ENCODE data around the gene ANKRD28.
"Not testable (repeated sequence)": the region's sequence is repeated elsewhere in the genome, so short reads cannot be mapped to it uniquely, and the experiment has no call there.

The ANKRD28 gene

DNA sequence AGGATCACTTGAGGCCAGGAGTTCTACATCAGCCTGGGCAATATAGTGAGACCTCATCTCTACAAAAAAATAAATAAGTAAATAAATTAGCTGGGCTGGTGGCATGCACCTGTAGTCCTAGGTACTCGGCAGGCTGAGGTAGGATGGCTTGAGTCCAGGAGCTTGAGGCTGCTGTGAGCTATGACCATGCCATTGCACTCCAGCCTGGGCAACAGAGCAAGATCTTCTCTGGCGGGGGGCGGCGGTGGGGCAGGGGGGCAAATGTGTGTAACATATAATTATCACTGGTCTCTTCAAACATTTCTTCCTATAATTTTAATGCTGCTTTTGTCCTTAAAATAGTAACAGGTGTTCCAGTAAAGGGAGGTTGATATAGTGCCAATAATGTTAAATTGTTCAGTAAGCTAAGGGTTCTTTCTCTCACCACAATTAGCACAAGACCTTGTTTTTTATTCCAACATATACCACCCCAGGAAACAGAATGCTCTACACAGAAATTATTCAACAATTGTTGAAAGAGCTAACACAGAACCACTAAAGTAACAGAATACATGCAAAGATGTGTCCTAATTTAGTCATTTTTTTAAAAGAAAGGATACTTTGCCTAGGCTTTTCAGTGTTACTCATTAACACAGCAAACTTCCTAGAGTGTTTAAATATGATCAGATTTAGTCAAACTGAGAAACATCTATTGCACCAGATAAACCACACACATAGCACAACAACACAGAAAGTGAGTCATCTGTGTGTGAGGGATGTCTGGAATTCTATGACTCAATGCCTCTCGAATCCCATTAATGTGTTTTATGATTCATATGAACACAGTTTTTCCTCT lies 29.1 kb downstream of the ANKRD28 start:
- DNase-seq, result no peak

DNA sequence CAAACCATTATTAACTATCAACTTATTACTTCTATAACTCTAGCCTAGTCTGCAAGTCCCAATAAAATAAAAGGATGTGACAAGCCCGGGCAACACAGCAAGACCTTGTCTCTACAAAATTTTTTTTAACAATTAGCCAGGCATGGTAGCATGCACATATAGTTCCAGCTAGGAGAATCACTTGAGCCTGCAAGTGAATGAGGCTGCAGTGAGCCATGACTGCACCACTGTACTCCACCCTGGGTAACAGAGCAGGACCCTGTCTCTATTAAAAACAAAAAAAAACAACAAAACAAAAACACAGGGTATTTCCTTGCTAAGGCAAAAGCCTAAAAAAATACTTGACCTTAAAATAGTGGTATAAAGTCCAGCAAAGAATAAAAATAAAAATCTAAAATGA lies 31.4 kb downstream of the ANKRD28 start:
- DNase-seq, result no peak

DNA sequence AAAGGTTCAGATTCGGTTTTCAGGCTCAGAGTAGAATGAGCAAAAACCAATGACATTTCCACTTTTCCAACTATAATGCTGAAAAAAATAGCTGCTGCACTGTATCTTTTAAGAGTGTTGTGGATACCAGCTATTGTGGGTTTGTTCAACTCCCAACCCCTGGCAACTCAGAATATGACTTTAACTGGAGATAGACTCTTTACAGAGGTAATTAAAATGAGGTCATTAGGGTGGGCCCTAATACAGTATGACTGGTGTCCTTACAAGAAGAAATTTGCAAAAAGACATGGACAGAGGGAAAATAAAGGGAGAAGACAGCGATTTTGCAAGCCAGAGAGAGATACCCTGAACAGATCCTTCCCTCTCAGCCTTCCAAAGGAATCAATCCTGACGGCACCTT lies 39.5 kb downstream of the ANKRD28 start:
- DNase-seq, result no peak

DNA sequence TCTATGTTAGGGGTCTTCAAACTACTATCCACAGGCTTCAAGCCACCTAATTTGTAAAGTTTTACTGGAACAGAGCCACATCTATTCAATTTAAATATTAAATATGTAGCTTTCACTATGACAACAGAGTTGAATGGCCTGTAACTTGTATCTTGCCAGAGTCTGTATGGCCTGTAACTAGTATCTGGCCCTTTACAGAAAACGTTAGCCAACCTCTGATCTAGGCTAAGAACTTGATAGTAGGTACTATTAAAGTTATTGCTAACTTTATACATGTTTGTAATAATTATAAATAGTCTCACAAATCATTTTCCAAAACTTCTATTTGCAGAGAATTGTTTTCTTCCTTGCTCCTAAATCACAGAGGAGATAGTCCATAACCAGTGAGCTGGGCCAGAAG lies 40.0 kb downstream of the ANKRD28 start:
- DNase-seq, result no peak

DNA sequence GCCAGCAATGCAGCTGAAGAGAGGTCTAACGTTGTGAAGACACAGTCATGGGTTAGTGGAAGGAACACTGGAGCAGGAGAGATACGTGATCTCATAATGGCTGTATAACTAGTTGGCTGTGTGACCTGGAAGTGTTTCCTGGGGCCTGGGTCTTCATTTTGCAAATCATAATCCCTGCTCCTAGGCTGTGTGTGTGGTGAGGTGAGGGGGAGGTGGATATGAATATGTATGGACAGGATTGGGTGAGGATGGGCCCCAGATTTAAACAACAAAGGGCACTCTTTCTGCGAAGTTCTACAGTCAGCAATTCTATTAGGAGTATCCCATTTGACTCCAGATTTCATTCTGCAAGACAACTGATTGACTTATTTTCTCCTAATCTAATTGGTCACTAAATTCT lies 41.3 kb downstream of the ANKRD28 start:
- DNase-seq, result no peak

DNA sequence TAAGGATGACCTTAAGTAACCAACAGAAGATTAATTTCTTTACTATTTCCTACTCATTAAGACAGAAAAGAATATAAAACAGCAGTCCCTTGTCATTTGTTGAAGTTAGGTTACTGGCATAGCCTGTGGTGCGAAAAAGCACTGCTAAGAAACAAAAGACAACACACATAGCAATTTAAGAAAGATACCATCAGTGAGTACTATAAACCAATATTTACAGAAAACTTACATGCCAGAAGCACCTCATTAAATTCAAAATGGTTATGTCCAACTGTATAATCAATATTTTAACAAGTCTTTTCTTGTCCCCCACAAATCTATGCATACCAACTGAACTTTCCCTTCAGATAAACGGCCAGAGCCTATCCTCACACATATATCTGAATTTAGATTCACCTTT lies 42.0 kb downstream of the ANKRD28 start:
- no peak for DNase-seq

DNA sequence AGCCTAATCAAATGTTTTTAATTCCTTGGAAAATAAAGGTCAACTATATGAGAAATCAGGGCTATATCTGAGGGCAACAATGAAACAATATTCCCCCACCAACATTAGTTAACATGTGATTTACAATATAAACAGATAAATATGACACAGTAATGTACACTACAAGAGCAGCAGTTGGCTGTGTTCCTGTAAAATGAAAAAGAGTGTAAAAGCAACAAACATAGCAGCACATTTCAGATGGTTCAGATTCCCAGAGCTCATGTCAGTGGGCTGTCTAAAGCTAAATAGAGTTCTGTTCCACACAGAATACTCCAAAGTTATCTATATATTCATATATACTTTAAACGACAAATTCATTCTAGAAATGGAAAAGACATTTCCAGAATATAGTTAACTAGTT lies 42.6 kb downstream of the ANKRD28 start:
- DNase-seq, result no peak

DNA sequence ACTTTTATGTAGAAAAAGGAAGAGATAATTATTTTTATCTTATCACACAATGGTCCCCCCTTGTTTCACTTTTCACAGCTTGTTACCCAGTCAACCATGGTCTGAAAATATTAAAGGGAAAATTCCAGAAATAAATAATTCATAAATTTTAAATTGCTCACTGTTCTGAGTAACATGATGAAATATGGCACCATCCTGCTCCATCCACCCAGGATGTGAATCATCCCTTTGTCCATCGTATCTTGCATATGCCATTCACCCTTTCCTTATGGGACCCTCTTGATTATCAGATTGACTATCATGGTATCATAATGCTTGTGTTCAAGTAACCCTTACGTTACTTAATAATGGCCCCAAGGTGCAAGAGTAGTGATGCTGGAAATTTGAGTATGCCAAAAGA lies 43.7 kb downstream of the ANKRD28 start:
- DNase-seq, result no peak

DNA sequence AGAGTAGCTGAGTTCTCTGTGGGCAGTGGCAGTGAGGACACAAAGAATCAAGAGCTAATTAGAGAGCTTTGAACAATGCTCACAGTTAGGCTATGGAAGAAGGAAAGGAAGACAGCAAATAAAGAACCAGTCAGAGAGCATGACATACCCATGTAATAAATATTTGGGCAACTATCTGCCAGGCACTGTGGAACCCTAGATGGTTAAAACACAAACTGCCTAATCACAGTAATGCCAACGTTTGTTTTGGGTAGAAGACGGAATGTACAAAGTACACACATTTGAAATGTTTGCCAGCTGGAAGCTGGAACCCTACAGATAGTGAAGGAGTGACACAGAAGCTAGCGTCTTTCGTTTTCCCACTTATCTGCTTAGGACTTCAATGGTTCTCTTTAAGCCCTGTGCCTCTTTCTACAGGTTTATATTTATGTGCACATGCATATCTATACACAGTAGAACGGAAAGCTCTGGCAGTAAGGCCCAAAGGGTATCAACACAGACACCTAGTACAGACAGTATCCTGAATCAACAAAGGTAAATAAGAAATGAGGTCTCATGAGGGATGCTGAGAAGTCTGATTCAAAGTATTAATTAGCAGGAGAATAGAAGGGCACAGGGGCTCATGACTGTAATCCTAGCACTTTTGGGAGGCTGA lies 44.6 kb downstream of the ANKRD28 start:
- no peak for DNase-seq

DNA sequence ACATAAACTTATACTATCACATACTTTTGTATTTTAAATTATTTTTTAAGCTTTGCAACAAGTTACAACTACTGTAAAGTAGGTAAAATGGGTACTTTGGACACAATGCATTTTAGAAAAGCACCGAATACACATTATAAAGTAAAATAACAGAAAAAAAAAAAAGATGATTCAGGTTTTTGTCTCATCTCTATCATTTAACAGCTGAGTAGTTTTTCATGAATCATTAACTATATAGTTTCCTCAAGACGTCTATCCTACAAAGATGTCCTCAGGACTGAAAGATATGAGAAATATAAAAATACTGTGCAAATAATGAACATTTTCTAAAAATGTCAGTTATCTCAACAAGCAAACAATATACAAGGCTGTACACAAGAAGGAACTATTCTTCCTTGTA lies 46.9 kb downstream of the ANKRD28 start:
- DNase-seq, result no peak

DNA sequence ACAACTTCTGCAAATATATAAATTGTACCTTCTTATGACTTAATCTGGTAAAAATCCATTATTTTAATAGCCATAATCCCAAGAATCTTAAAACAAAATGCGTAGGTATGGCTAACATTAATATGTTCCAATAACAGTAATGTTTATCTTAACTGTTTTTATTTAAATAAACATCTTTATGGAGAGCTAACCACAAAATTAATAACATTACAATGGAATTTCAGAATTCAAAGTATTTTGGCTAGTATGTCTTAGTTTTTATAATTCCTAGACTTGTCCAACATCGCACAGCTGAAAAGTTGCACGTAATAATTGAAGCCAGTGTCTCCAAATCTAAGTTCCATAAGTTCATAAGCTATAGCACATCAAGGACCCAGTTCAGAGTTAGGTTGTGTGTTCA lies 47.6 kb downstream of the ANKRD28 start:
- DNase-seq, result no peak

DNA sequence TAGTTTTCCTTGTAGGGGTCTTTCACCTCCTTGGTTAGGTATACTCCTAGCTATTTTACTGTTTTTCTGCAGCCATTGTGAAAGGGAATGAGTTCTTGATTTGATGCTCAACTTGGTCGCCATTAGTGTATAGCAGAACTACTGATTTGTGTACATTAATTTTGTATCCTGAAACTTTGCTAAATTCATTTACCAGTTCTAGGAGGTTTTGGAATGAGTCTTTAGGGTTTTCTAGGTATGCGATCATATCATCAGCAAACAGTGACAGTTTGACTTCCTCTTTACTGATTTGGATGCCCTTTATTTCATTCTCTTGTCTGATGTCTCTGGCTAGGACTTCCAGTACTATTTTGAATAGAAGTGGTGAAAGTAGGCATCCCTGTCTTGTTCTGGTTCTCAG lies 51.9 kb downstream of the ANKRD28 start:
- not testable (repeated sequence) for DNase-seq

DNA sequence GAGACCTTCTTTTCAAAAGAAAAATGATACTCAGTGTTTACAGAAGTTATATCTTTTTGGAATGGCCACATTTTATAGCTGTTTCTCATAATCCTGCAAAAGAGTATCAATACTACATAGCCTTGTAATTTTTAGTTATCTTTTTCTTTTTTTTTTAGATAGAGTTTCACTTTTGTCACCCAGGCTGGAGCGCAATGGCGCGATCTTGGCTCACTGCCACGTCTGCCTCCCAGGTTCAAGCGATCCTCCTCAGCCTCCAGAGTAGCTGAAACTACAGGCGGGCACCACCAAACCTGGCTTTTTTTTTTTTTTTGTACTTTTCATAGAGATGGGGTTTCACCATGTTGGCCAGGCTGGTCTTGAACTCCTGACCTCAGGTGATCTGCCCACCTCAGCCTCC lies 53.6 kb downstream of the ANKRD28 start:
- no peak for DNase-seq

DNA sequence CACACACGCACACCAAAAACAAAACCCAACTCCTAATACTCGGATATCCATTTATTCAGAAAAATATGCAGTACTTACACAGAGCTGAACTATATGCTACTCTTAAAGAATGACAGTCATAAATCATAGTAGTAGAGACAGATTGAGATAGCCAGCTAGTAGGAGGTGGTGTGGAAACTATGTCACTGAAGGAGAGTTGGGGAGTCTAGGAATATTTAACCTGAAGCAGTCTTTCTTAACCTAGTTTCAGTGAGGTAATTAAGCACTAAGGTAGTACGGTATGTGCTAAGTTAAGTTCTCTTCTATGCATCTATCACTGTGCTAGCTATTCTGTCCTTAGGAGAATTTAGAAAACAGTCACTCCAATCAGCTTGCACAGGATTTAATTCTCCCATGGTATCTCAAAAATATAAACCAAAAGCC lies 54.2 kb downstream of the ANKRD28 start:
- no peak for DNase-seq

DNA sequence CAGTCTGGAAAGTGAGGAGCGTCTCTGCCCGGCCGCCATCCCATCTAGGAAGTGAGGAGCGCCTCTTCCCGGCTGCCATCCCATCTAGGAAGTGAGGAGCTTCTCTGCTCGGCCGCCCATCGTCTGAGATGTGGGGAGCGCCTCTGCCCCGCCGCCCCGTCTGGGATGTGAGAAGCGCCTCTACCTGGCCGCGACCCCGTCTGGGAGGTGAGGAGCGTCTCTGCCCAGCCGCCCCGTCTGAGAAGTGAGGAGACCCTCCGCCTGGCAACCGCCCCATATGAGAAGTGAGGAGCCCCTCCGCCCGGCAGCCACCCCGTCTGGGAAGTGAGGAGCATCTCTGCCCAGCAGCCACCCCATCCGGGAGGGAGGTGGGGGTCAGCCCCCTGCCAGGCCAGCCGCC lies 55.5 kb downstream of the ANKRD28 start:
- not testable (repeated sequence) for DNase-seq

DNA sequence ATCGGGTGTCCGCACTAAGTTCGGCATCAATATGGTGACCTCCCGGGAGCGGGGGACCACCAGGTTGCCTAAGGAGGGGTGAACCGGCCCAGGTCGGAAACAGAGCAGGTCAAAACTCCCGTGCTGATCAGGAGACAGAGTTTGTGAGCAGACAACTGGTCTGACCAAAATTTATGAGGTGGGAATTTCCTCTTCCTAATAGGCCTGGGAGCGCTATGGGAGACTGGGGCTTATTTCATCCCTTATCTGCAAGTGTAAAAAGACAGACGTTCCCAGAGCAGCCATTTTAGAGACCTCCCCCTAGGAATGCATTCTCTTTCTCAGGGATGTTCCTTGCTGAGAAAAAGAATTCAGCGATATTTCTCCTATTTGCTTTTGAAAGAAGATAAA lies 59.2 kb downstream of the ANKRD28 start:
- DNase-seq, result not testable (repeated sequence)

DNA sequence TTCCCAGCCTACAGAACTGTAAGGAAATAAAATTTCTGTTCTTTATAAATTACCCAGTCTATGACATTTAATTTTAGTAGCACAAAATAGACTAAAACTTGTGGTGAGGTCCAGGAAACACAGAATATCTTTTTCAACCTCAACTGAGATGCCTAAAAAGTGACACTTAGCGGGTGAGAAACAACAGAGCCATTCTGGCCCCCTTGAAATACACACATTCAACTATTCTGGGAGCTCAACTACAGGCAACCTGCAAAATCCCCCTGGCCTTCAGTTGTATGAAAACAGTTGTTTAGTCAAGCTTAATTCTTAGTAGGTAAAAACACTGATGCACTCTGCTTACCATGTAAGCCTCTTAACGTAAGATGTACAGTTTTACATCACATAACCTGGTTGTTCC lies 66.8 kb downstream of the ANKRD28 start:
- DNase-seq, result no peak

DNA sequence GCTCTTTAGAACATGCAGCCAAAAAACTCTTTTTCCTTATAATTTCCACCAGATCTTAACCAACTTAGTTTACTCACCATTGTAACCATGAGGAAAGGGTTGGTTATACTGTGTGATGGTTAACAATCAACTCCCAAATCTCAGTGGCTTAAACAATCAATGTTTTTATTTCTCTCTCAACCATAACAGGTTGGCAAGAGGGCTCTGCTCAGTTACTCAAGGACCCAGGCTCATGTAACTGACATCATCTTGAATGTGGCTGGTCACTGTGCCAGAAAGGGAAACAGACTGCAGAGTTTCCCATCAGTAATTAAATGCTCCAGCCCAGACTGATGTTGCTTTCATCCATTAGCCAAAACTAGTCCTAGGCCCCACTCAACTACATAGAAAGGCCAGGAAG lies 69.0 kb downstream of the ANKRD28 start:
- no peak for DNase-seq

DNA sequence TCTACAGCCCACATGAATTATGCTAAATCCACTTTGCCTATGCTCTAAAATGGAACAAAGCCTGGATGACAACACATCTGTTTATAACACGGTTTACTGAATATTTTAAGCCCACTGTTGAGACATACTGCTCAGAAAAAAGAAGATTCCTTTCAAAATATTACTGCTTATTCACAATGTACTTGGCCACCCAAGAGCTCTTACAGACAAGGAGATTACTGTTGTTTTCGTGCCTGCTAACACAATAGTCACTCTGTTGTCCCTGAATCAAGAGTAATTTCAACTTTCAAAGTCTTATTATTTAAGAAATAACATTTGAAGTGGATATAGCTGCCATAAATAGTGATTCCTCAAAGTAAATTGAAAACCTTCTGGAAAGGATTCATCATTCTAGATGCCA lies 70.9 kb downstream of the ANKRD28 start:
- DNase-seq, result no peak

DNA sequence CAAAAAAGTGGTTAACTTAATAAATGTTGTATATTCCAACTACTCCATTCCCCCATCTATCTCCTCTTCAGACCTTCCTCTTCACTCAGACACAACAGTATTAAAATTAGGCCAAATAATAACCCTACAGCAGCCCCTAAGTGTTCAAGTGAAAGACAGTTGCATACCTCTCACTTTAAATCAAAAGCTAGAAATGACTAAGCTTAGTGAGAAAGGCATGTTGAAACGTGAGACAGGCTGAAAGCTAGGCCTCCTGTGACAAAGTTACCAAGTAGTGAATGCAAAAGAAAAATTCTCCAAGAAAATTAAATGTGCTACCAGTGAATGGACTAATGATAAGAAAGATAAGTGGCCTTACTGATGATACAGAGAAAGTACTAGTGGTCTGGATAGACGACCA lies 71.7 kb downstream of the ANKRD28 start:
- no peak for DNase-seq

DNA sequence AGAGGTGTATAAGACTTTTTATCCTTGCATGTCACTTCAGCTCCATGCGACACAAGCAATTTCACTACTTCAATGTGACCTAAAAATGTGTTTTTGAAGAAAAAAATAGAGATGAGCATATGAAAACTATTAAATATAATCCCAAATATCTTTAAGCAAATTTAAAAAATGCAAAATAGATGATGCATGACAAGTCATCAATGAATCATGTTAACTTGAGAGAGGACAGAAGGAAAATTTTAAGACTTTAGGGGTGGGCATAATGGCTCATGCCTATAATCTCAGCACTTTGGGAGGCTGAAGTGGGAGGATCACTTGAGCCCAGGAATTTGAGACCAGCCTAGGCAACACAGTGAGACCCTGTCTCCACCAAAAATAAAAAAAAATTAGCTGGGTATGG lies 73.3 kb downstream of the ANKRD28 start:
- no peak for DNase-seq

DNA sequence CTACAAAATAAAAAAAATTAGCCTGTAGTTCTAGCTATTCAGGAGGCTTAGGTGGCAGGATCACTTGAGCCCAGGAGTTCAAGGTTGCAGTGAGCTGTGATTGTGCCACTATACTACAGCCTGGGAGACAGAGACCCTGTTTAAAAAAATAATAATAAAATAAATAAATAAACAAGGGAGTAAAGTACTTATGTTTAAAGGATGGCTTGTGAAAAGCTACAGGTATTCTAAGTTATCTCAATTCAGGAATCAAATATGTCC lies 74.2 kb downstream of the ANKRD28 start:
- no peak for DNase-seq

DNA sequence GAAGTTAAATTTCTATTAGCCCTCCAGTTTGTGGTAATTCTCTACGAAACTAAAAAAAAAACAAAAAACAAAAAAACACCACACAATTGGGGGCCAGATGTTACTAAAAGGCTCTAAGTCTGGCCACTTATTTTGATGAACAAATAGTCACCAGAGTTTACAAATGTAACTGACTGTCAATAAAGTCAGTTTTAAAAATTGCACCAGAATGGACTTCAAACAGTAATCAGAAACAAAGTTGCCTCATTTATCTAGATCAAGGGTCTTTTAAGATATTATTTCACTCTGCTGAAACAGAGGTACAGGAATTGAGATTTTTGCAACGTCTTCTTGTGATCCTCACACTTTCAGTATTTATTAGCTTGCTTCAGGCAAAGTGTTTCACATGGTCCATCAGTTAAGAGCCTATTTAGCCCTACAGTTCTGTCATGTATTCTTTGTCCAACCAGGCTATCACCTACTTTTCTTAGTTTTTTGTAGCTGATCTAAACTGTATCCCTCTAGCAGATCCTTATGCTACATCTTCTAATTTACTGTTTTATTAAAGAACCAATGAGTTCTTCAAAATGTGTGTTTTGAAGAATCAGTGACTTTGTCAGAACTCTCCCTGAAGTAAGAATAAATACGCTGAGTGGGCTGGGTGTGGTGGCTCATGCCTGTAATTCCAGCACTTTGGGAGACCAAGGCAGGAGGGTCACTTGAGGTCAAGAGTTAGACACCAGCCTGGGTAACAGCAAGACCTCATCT lies 74.7 kb downstream of the ANKRD28 start:
- DNase-seq, result no peak

DNA sequence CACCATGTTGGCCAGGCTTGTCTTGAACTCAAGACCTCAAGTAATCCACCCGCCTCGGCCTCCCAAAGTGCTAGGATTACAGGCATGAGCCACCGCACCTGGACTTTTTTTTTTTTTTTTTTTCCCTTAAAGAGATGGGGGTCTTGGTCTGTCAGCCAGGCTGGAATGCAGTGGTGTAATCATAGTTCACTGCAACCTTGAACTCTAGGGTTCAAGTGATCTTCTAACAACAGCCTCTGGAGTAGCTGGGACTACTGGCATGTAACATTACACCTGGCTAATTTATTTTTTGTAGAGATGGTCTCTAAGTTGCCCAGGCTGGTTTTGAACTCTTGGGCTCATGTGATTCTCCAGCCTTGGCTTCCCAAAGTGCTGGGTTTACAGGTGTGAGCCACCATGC lies 81.6 kb downstream of the ANKRD28 start:
- no peak for DNase-seq

Data from CD4-positive, alpha-beta T cell treated with Interleukin-15 for 1 hour (primary cell).